ENCODE results near the gene CPLX3.

CPLX3 gene

GRCh38 chr15:74866090-74866489 is 39.7 kb downstream of the CPLX3 start:
- DNase-seq (ENCODE audit: low read depth, low spot score) = peak; percentile 37
- TF ChIP-seq, protein P1, sequence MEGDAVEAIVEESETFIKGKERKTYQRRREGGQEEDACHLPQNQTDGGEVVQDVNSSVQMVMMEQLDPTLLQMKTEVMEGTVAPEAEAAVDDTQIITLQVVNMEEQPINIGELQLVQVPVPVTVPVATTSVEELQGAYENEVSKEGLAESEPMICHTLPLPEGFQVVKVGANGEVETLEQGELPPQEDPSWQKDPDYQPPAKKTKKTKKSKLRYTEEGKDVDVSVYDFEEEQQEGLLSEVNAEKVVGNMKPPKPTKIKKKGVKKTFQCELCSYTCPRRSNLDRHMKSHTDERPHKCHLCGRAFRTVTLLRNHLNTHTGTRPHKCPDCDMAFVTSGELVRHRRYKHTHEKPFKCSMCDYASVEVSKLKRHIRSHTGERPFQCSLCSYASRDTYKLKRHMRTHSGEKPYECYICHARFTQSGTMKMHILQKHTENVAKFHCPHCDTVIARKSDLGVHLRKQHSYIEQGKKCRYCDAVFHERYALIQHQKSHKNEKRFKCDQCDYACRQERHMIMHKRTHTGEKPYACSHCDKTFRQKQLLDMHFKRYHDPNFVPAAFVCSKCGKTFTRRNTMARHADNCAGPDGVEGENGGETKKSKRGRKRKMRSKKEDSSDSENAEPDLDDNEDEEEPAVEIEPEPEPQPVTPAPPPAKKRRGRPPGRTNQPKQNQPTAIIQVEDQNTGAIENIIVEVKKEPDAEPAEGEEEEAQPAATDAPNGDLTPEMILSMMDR (IDR thresholded peaks at IDR 0.05; ENCODE audit: low read depth, low read length) = no peak
- no peak overlapping the region for H3K4me3 ChIP-seq (ENCODE audit: low read depth, low read length)
- in situ Hi-C loops (cut with HindIII; ENCODE audit: low sequenced_read_pairs) = no loop called here

- DNase-seq (ENCODE audit: low read depth, low spot score) = no peak
- TF ChIP-seq, protein P1 (IDR thresholded peaks at IDR 0.05; ENCODE audit: low read depth, low read length) = no peak
- H3K4me3 ChIP-seq (ENCODE audit: low read depth, low read length) = no peak overlapping the region
- in situ Hi-C loops (cut with HindIII; ENCODE audit: low sequenced_read_pairs) = no loop called here
These were observed 41.1 kb downstream of the CPLX3 start for GRCh38 chr15:74867466-74868038.

DNA sequence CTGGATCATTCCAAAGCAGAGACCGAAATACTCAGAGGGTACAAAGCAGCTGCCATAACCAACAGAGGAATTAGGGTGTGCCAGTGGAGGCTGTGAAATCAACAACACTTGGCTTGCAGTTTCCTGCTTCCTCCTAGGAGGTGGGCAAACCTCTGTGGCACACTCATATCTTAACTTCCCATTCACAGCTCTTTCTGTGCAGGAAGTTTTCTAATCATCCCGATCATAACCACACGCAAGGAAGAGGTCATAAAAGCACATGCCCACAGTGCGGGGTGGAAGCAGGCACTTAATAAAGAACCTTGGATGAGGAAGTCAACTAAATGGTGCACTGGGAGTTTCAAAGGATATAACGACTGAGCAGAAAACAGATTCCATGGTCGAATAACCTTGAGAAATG is 41.6 kb downstream of the CPLX3 start:
- TF ChIP-seq, protein P1 (IDR thresholded peaks at IDR 0.05; ENCODE audit: low read depth, low read length) = no peak
- H3K4me3 ChIP-seq (ENCODE audit: low read depth, low read length) = no peak overlapping the region
- in situ Hi-C loops (cut with HindIII; ENCODE audit: low sequenced_read_pairs) = no loop called here
- DNase-seq (ENCODE audit: low read depth, low spot score) = no peak

GRCh38 chr15:74869372-74869725 is 42.9 kb downstream of the CPLX3 start:
- no peak for DNase-seq (ENCODE audit: low read depth, low spot score)
- TF ChIP-seq, protein P1 (IDR thresholded peaks at IDR 0.05; ENCODE audit: low read depth, low read length) = no peak
- H3K4me3 ChIP-seq (ENCODE audit: low read depth, low read length) = no peak overlapping the region
- in situ Hi-C loops (cut with HindIII; ENCODE audit: low sequenced_read_pairs) = no loop called here

GRCh38 chr15:74869726-74870407 is 43.4 kb downstream of the CPLX3 start:
- in situ Hi-C loops (cut with HindIII; ENCODE audit: low sequenced_read_pairs) = no loop called here
- H3K4me3 ChIP-seq (ENCODE audit: low read depth, low read length) = no peak overlapping the region
- TF ChIP-seq, protein P1 (IDR thresholded peaks at IDR 0.05; ENCODE audit: low read depth, low read length) = no peak
- no peak for DNase-seq (ENCODE audit: low read depth, low spot score)

- TF ChIP-seq, protein P1 (IDR thresholded peaks at IDR 0.05; ENCODE audit: low read depth, low read length) = no peak
- in situ Hi-C loops (cut with HindIII; ENCODE audit: low sequenced_read_pairs) = no loop called here
- H3K4me3 ChIP-seq (ENCODE audit: low read depth, low read length) = no peak overlapping the region
- DNase-seq (ENCODE audit: low read depth, low spot score) = no peak
These were observed 44.2 kb downstream of the CPLX3 start for GRCh38 chr15:74870436-74871215.
